Upper lobe of left lung (tissue), 6 donors: Measurements from ENCODE around the gene CACNA1A. TPM values are rescaled to one million over a fixed set of nuclear protein-coding genes. Genes with fewer than 3 reads are reported as not detected.
"Not testable (repeated sequence)": the region's sequence is repeated elsewhere in the genome, so short reads cannot be mapped to it uniquely, and the experiment has no call there.

ENCODE experiments used
- ATAC-seq, 2 donors: fragments of 200-7000 bp; cut with Tn5 transposase; one replicate each; pipeline ENCODE4 v1.9.1; 2022; ENCODE audit warnings: mild to moderate bottlenecking in 2 of 2, moderate library complexity in 2 of 2; ENCODE audit not compliant: low FRiP score in 2 of 2
- DNase-seq, 2 donors: peaks; one replicate each; pipeline ENCODE4 v3.0.0-alpha.2; 2019 to 2020
- H3K27ac ChIP-seq, 4 donors: fragments of 200-600 bp; sonication (generic); one replicate each; pipeline ENCODE4 v1.5.1; 2016 to 2019
- H3K27me3 ChIP-seq, 4 donors: fragments of 200-600 bp; sonication (generic); one replicate each; pipeline ENCODE4 v1.5.1; 2017 to 2019
- H3K36me3 ChIP-seq, 4 donors: fragments of 200-600 bp; sonication (generic); one replicate each; pipeline ENCODE4 v1.5.1; 2016 to 2019
- H3K4me1 ChIP-seq, 4 donors: fragments of 200-600 bp; sonication (generic); one replicate each; pipeline ENCODE4 v1.5.1; 2018 to 2019
- H3K4me3 ChIP-seq, 4 donors: fragments of 200-600 bp; sonication (generic); one replicate each; pipeline ENCODE4 v1.5.1; 2017 to 2019; ENCODE audit warnings: mild to moderate bottlenecking in 2 of 4, moderate library complexity in 1 of 4
- H3K9me3 ChIP-seq, 4 donors: fragments of 200-600 bp; sonication (generic); one replicate each; pipeline ENCODE4 v1.5.1; 2018 to 2019
- CTCF ChIP-seq, 6 experiments: fragments of 450-650 bp in 4 of 6; fragments of 200-600 bp in 2 of 6; sonication (generic) in 2 of 6; IDR thresholded peaks; one replicate each; pipeline ENCODE4 v1.5.1; 2016 to 2019; ENCODE audit warnings: antibody characterized with exemption in 6 of 6
- EP300 ChIP-seq, 4 donors: sonication (generic); formaldehyde crosslinking; IDR thresholded peaks; one replicate each; pipeline ENCODE4 v1.5.1; 2017; ENCODE audit warnings: antibody characterized with exemption in 4 of 4, control low read depth in 2 of 4
- POLR2A ChIP-seq, 4 donors: fragments of 450-650 bp; IDR thresholded peaks; one replicate each; pipeline ENCODE4 v1.5.1; 2016 to 2017; ENCODE audit warnings: antibody characterized with exemption in 4 of 4, mild to moderate bottlenecking in 2 of 4
- POLR2AphosphoS5 ChIP-seq, 2 donors: sonication (generic); formaldehyde crosslinking; IDR thresholded peaks; one replicate each; pipeline ENCODE4 v1.5.1; 2017; ENCODE audit warnings: antibody characterized with exemption in 2 of 2
- WGBS, 2 donors: methylation state at CpG; one replicate each; pipeline ENCODE4 v1.1.5; 2017 to 2018; 5-methylcytosine and 5-hydroxymethylcytosine counted together
- total RNA-seq, 6 donors: library from RNA; depleted of rRNA in 4 of 6; stranded (reverse); fragments of >200 nt in 4 of 6; gene quantifications; one replicate each; pipeline versions ENCODE4 v1.1.0 to v1.2.1, GENCODE V29; 2016 to 2021
- donor health status: DM: no; HTN: no; CAD: no; lungs with moderate emphysema.
- donor health status: DM: no; HTN: yes; CAD: no; lungs with severe emphysema.

The CACNA1A gene
- total RNA-seq, 6 donors from 2014 or later: 0.29 to 0.69 (median 0.67) TPM; not detected in 1

GRCh38 chr19:13195678-13196077 is 310.6 kb downstream of the CACNA1A start:
- no peaks in the 10 kb centered on the region for H3K36me3 ChIP-seq
- peaks cover 0 to 16% (median 5%) of the 10 kb centered on the region in 4 donors for H3K4me1 ChIP-seq
- no peaks in the 10 kb centered on the region for H3K9me3 ChIP-seq
- H3K4me3 ChIP-seq: no peak overlapping the region
- DNase-seq (peak in 1 of 2 donors; percentile 68), ATAC-seq (peak; percentile 36 to 63)
- no peak overlapping the region for H3K27ac ChIP-seq
- no peaks in the 10 kb centered on the region for H3K27me3 ChIP-seq
- WGBS, 2 donors: 66 to 82% methylated on average over 11 of the region's 11 CpGs
- TF ChIP-seq POLR2AphosphoS5 (IDR thresholded peaks at IDR 0.05) (no peak), CTCF (IDR thresholded peaks at IDR 0.05) (peak in 1 of 6 experiments; percentile 7)

- no peak for DNase-seq
- no peaks in the 10 kb centered on the region for H3K9me3 ChIP-seq
- no peak for TF ChIP-seq POLR2A (IDR thresholded peaks at IDR 0.05)
- no peak for TF ChIP-seq CTCF (IDR thresholded peaks at IDR 0.05)
- no peak for ATAC-seq
- WGBS, 2 donors: 79 to 86% methylated on average over 15 to 19 of the region's 19 CpGs
- no peaks in the 10 kb centered on the region for H3K36me3 ChIP-seq
- peaks cover 0 to 16% (median 5%) of the 10 kb centered on the region in 4 donors for H3K4me1 ChIP-seq
- no peaks in the 10 kb centered on the region for H3K27me3 ChIP-seq
- no peak overlapping the region for H3K27ac ChIP-seq
- no peak overlapping the region for H3K4me3 ChIP-seq
Measured at GRCh38 chr19:13190781-13191540, 315.3 kb downstream of the CACNA1A start.

GRCh38 chr19:13189600-13189999 is 316.7 kb downstream of the CACNA1A start:
- WGBS, 2 donors: 85 to 88% methylated on average over 4 of the region's 4 CpGs
- H3K4me1 ChIP-seq: peaks cover 0 to 10% (median 5%) of the 10 kb centered on the region in 4 donors
- no peaks in the 10 kb centered on the region for H3K9me3 ChIP-seq
- no peaks in the 10 kb centered on the region for H3K36me3 ChIP-seq
- no peak for ATAC-seq
- TF ChIP-seq POLR2A (IDR thresholded peaks at IDR 0.05): no peak
- no peak for TF ChIP-seq CTCF (IDR thresholded peaks at IDR 0.05)
- TF ChIP-seq POLR2AphosphoS5 (IDR thresholded peaks at IDR 0.05): no peak
- TF ChIP-seq EP300 (IDR thresholded peaks at IDR 0.05): no peak
- H3K27me3 ChIP-seq: no peaks in the 10 kb centered on the region
- H3K27ac ChIP-seq: no peak overlapping the region
- no peak overlapping the region for H3K4me3 ChIP-seq
- DNase-seq: no peak

GRCh38 chr19:13187419-13187818 is 318.9 kb downstream of the CACNA1A start:
- no peaks in the 10 kb centered on the region for H3K36me3 ChIP-seq
- H3K9me3 ChIP-seq: no peaks in the 10 kb centered on the region
- WGBS, 2 donors: 85 to 98% methylated on average over 4 of the region's 4 CpGs
- ATAC-seq: no peak
- DNase-seq: no peak
- peaks cover 0 to under 1% (median 0%) of the 10 kb centered on the region in 4 donors for H3K4me1 ChIP-seq
- H3K27ac ChIP-seq: no peak overlapping the region
- no peaks in the 10 kb centered on the region for H3K27me3 ChIP-seq
- TF ChIP-seq EP300 (IDR thresholded peaks at IDR 0.05) (no peak), CTCF (IDR thresholded peaks at IDR 0.05) (no peak), POLR2AphosphoS5 (IDR thresholded peaks at IDR 0.05) (no peak), POLR2A (IDR thresholded peaks at IDR 0.05) (no peak)
- H3K4me3 ChIP-seq: no peak overlapping the region

GRCh38 chr19:13186688-13187087 is 319.6 kb downstream of the CACNA1A start:
- not testable (repeated sequence) for H3K36me3 ChIP-seq, H3K4me3 ChIP-seq, H3K4me1 ChIP-seq, H3K9me3 ChIP-seq, H3K27me3 ChIP-seq, H3K27ac ChIP-seq, ATAC-seq
- 98 to 99% methylated on average over 7 to 17 of the region's 38 CpGs for WGBS, 2 donors
- DNase-seq: peak in 1 of 2 donors; percentile 76

- H3K4me3 ChIP-seq, H3K9me3 ChIP-seq, H3K27me3 ChIP-seq, DNase-seq, ATAC-seq, H3K27ac ChIP-seq, H3K36me3 ChIP-seq: not testable (repeated sequence)
- 80 to 93% methylated on average over 15 to 22 of the region's 22 CpGs for WGBS, 2 donors
- peaks cover 8 to 14% (median 9%) of the 10 kb centered on the region in 4 donors for H3K4me1 ChIP-seq
Measured at GRCh38 chr19:13185763-13186657, 320.3 kb downstream of the CACNA1A start.

- not testable (repeated sequence) for H3K4me3 ChIP-seq, ATAC-seq, H3K27me3 ChIP-seq, H3K27ac ChIP-seq, H3K36me3 ChIP-seq, DNase-seq, H3K9me3 ChIP-seq
- peaks cover 8 to 14% (median 9%) of the 10 kb centered on the region in 4 donors for H3K4me1 ChIP-seq
- WGBS, 2 donors: 84 to 86% methylated on average over 23 of the region's 23 CpGs
Measured at GRCh38 chr19:13184926-13185325, 321.4 kb downstream of the CACNA1A start.
